IgD-negative memory B cell (primary cell): Measurements from ENCODE around the gene NDUFAF2. TPM values are rescaled to one million over a fixed set of nuclear protein-coding genes. Genes with fewer than 3 reads are reported as not detected.
"Not testable (repeated sequence)": the region's sequence is repeated elsewhere in the genome, so short reads cannot be mapped to it uniquely, and the experiment has no call there.

Source experiments
- H3K27ac Mint-ChIP-seq, 3 donors: one replicate each; pipeline ENCODE4 v1.8.0; 2020 to 2022; ENCODE audit warnings: mild to moderate bottlenecking in 3 of 3, mixed read lengths in 3 of 3, moderate library complexity in 1 of 3
- H3K27me3 Mint-ChIP-seq: one replicate; pipeline ENCODE4 v1.8.0; 2021; ENCODE audit warnings: mixed read lengths
- H3K36me3 Mint-ChIP-seq: one replicate; pipeline ENCODE4 v1.8.0; 2020; ENCODE audit warnings: mild to moderate bottlenecking, mixed read lengths
- H3K4me1 Mint-ChIP-seq, 3 donors: one replicate each; pipeline ENCODE4 v1.8.0; 2020 to 2022; ENCODE audit warnings: mixed read lengths in 3 of 3, mild to moderate bottlenecking in 1 of 3
- H3K4me3 Mint-ChIP-seq, 4 donors: one replicate each; pipeline ENCODE4 v1.8.0; 2020 to 2022; ENCODE audit warnings: mild to moderate bottlenecking in 4 of 4, mixed read lengths in 4 of 4, moderate library complexity in 3 of 4
- H3K9me3 Mint-ChIP-seq, 3 donors: one replicate each; pipeline ENCODE4 v1.8.0; 2020 to 2021; ENCODE audit warnings: mixed read lengths in 3 of 3, mild to moderate bottlenecking in 1 of 3
- polyA plus RNA-seq: library from polyadenylated mRNA; unstranded; fragments of 300-500 nt; fragmentation: Illumina TruSeq; gene quantifications from one replicate; pipeline ENCODE4 v1.2.3, GENCODE V29; 2021

The NDUFAF2 gene
- polyA plus RNA-seq, 1 donor from 2014 or later, result 21.1 TPM

DNA sequence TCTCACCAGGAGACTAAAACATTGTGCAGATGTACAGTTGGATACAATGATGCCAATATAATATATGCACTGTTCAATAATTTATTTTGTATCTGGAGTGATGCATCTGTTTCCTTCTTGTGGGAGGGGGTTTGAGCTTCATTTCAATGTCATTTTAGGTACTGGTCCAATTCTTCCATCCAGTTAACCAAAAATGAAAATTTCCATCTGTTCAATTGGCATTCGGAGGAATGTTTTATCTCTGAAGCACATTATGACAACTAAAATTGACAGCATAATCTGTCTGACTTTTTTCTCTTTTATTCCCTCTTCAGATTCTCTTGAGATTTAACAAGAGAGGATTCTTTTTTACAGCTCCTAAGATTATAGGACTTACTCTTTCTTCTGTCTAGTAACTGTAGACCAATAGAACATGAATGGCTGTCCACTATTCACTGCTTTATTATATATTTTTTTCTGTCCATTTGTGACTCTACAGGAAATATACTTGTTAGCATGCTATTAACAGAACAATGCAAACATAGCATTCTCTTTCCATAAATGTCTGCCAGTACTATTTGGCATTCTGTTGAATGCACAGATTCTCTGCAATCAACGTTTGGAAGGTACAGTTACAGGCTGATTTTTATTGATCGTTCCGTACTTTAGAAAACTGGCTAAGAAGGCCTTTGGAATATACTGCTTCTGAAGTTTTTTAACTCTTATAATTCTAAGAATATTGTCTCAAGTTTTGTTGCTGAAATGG is 57.8 kb downstream of the NDUFAF2 start:
- Mint-ChIP-seq H3K36me3 (peaks cover under 1% of the 10 kb centered on the region), H3K9me3 (peaks cover 0 to 3% (median 0%) of the 10 kb centered on the region in 3 donors), H3K27ac (no peak overlapping the region), H3K27me3 (no peaks in the 10 kb centered on the region), H3K4me3 (no peak overlapping the region), H3K4me1 (peaks cover 0 to 12% (median 10%) of the 10 kb centered on the region in 3 donors)

DNA sequence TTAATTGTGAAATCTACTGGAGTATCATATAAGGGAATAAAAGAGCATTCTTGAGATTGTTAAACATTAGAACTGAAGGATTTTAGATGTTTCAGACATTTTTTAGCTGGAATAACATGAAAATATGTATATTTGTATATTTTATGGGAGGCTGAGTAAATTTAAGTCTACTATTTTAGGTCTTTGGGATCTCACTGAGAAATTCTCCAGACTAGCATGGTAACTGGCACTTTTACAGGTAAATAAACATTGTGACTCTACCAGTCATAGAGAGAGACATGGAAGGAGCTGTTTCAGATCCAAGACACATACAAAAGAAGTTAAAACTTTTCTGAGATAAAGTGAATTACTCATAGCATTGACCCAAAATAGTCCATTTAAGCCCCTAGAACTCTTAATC is 59.4 kb downstream of the NDUFAF2 start:
- Mint-ChIP-seq H3K9me3 (peaks cover 0 to 3% (median 0%) of the 10 kb centered on the region in 3 donors), H3K36me3 (peaks cover 2% of the 10 kb centered on the region), H3K4me1 (peaks cover 0 to 13% (median 9%) of the 10 kb centered on the region in 3 donors), H3K27ac (no peak overlapping the region), H3K27me3 (no peaks in the 10 kb centered on the region), H3K4me3 (no peak overlapping the region)

DNA sequence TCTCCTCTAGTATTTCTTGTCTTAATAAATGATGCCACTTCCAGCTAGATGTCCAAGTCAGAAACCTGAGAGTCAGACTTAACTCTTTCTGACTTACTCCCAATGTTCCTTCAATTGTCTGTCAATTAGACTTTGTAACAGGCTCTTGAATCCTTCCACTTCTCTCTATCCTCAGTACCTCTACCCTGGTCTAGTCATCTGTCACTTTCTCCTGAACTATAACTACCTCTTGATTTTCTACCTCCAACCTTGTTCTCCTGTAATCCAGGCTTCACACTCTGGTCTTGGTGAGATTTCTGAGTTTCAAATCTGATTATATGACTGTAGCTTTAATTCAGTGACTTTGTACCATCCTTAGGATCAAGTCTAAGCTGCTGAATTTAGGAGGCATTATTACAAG is 64.9 kb downstream of the NDUFAF2 start:
- Mint-ChIP-seq H3K36me3 (peaks cover 4% of the 10 kb centered on the region), H3K9me3 (no peaks in the 10 kb centered on the region), H3K27ac (no peak overlapping the region), H3K4me3 (no peak overlapping the region), H3K27me3 (no peaks in the 10 kb centered on the region), H3K4me1 (peaks cover 0 to 4% (median 3%) of the 10 kb centered on the region in 3 donors)

DNA sequence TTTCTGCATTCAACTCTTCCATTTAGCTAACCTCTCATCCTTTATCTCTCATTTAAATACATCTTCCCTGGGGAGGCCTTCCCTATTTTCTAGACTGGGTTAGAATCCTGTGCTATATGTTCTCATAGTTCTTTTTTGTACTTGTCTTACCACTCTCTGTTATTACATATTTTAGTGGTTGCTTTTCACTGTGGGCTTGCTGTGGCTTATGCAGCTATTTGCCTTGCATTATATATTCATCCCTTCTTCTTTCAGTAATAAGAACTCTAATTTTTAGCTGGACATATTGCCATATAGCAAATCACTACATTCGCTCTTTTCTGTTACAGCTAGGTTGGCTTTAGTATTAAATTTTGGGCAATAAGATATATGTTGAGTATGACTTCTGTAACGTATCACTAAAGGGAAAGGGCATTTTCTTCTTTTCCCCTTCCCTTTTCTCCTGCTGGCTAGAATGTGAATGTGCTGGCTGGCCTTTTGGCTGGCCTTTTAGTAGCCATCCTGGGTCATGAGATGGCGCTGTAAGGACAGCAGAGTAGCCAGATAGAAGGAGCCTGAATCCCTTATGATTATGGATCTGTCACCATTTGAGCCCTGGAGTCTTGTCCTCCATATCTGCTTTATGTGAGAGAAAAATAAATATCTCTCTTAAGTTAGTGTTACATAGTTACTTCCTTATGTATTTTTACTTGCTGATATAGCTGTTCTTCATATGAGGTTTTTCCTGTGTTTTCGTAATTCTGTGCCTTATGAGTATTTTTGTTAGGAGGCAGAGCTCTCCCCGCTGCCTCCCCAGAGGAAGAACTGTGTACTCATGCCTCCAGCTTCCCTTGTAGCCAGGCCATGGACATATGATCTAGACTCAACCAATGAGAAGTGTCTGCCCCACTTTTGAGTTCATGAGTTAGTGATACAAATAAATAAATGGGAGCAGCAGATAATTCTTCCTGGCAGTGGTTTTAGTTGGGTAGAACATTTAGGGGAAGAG is 65.8 kb downstream of the NDUFAF2 start:
- no peaks in the 10 kb centered on the region for H3K27me3 Mint-ChIP-seq
- H3K4me3 Mint-ChIP-seq, result no peak overlapping the region
- peaks cover 4% of the 10 kb centered on the region for H3K36me3 Mint-ChIP-seq
- H3K9me3 Mint-ChIP-seq, result no peaks in the 10 kb centered on the region
- H3K4me1 Mint-ChIP-seq, result peaks cover 0 to 4% (median 3%) of the 10 kb centered on the region in 3 donors
- no peak overlapping the region for H3K27ac Mint-ChIP-seq

DNA sequence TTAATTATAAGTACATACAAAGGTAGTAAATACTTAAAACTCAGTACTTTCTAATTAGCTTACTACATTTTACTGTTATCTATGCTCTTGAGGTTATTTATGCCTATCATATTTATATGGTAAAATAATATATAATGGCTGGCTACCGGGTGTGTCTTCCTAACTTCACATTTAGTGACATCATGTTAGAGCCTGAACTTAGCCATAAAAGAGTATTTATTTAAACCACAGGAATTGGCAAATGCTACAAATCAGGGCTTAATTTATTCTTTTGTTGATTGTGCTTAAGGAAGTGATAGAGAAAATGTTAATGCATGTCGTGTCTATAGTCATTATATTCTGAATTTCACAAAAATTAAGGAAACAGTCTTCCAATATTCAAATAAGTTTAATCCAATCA is 73.1 kb downstream of the NDUFAF2 start:
- Mint-ChIP-seq H3K27me3 (no peaks in the 10 kb centered on the region), H3K27ac (no peak overlapping the region), H3K4me3 (no peak overlapping the region), H3K9me3 (peaks cover 1 to 6% (median 1%) of the 10 kb centered on the region in 3 donors), H3K4me1 (peaks cover 0 to 4% (median 0%) of the 10 kb centered on the region in 3 donors), H3K36me3 (peaks cover 4% of the 10 kb centered on the region)

DNA sequence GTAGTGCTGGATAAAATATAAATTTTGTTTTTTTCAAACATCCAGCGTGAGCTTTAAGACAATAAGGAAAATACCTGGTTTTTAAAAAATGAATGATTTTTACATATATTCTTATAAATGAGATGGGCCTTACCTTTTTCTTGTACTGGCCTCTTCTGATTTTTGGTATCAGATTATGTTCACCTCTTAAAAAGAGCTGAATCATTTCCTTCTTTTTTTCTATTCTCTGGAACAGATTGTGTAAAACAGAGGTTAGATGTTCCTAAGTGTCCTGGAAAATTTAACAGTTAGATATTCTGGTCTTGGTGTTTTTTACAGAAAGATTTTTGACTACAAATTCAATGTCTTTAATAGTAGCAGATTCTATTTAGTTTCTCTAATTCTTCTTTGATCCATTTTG is 74.6 kb downstream of the NDUFAF2 start:
- Mint-ChIP-seq H3K9me3 (peaks cover 1 to 6% (median 1%) of the 10 kb centered on the region in 3 donors), H3K4me1 (peaks cover 0 to 2% (median 0%) of the 10 kb centered on the region in 3 donors), H3K36me3 (peaks cover 3% of the 10 kb centered on the region), H3K27me3 (no peaks in the 10 kb centered on the region), H3K4me3 (no peak overlapping the region), H3K27ac (no peak overlapping the region)

DNA sequence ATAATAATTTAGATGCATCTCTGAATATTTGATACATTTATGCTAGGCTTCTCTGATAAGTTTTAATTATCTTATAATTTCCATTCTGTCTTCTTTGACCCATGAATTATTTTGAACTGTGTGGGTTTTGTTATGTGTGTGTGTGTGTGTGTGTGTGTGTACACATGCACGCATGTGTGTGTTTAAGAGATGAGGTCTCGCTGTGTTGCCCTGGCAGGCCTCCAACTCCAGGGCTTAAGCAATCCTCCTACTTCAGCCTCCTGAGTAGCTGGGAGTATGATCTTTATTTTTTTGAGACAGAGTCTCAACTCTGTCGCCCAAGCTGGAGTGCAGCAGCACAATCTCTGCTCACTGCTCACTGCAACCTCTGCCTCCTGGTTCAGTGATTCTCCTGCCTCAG is 75.4 kb downstream of the NDUFAF2 start:
- H3K27ac Mint-ChIP-seq, result no peak overlapping the region

DNA sequence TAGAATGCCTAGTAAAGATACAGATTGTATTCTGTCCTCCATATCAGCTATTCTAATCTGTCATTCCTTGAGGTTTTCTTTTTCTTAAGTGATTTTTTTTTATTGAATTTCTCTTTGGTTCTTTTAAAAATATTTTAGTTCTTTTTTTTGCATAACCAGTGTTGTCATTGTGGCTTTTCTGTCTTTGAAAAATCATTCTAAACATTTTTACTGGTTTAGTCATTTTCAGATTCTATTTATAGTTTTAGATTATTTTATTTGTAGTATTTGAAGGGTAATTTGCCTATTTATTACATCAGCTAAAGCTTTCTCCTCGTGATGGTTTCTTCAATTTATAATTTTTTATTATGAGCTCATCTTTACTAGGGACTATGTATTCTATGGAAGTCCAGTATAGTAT is 78.1 kb downstream of the NDUFAF2 start:
- Mint-ChIP-seq H3K9me3 (peaks cover 1 to 6% (median 1%) of the 10 kb centered on the region in 3 donors), H3K4me3 (no peak overlapping the region), H3K4me1 (peaks cover 0 to 4% (median 3%) of the 10 kb centered on the region in 3 donors), H3K36me3 (peaks cover 7% of the 10 kb centered on the region), H3K27ac (no peak overlapping the region), H3K27me3 (no peaks in the 10 kb centered on the region)

More for the DNA sequence above, 75.4 kb downstream of the NDUFAF2 start:
- Mint-ChIP-seq H3K27me3 (no peaks in the 10 kb centered on the region), H3K4me3 (no peak overlapping the region), H3K9me3 (peaks cover 1 to 6% (median 1%) of the 10 kb centered on the region in 3 donors), H3K4me1 (peaks cover 0 to 3% (median 0%) of the 10 kb centered on the region in 3 donors), H3K36me3 (peaks cover 3% of the 10 kb centered on the region)

DNA sequence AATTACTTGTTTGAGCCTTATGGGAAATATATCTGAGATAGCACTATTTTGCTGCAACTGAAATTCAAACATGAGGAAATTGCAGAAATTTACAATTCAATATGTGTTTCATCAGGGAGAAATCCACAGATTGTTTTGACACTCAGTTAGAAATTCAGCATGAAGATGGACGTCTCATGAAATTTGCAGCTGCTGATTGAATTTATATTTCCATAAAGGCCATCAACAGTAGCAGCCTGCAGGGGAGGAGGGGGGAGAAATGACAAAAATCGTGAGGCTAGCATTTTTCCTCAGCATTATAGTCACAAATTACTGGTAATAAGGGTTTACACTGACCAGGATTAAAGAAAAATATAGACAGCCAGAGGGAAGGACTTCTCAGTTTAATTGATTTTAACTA is 81.0 kb downstream of the NDUFAF2 start:
- no peaks in the 10 kb centered on the region for H3K27me3 Mint-ChIP-seq
- peaks cover 5% of the 10 kb centered on the region for H3K36me3 Mint-ChIP-seq
- H3K4me3 Mint-ChIP-seq, result no peak overlapping the region
- peaks cover 0 to 8% (median 3%) of the 10 kb centered on the region in 3 donors for H3K4me1 Mint-ChIP-seq
- H3K27ac Mint-ChIP-seq, result no peak overlapping the region
- H3K9me3 Mint-ChIP-seq, result peaks cover 1 to 6% (median 3%) of the 10 kb centered on the region in 3 donors

DNA sequence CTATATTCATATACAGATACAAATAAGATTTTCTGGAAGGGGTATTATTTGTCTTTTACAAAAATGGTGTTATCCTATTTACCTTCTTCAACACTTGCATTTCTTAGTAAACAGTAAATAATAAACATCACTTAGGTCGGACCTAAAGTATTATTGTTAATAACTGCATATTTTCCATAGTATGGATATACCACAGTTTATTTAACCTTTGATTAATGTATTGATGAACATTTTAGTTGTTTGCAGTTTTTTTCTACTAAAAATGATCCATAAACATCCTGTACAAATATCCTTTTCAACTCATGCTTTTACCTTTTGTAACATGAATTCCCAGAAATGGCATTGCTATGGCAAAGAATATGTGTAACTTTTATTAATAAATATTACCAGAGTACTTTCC is 83.4 kb downstream of the NDUFAF2 start:
- Mint-ChIP-seq H3K4me3 (no peak overlapping the region), H3K27ac (no peak overlapping the region), H3K27me3 (no peaks in the 10 kb centered on the region), H3K4me1 (peaks cover 0 to 8% (median 3%) of the 10 kb centered on the region in 3 donors), H3K9me3 (peaks cover 0 to 12% (median 2%) of the 10 kb centered on the region in 3 donors), H3K36me3 (peaks cover 10% of the 10 kb centered on the region)

DNA sequence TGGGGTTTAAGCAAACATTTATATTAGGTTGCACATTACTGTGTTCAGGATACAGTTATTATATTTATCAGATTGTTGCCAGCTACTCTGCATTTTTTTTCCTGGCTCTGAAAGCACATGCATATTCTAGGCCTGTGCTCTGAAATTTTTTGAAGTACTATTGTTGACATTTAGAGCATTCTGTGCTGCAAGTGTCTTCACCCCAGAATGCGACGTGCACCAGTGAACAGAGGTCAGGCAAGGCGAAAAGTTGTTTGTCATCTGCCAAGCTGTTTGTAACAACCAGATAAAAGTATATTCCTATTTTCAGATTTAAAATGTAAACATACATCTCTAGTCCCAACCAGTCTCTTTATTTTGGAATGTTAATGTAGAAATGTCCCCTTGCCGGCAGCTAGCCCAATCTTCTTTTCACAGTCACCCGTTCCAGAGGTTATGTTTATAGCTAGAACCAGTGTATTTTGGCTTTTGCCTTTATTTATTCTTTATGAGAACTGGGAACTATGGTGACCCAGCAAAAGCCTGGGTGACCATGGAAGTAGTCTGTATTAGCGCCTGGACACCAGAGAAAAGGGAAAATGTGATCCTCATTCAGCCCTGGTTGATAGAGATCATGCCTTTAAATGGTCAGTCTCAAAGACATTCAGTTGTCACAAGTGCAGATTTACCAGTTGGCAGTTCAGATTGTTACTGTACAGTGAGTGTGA is 84.6 kb downstream of the NDUFAF2 start:
- Mint-ChIP-seq H3K4me1 (peaks cover 0 to 8% (median 1%) of the 10 kb centered on the region in 3 donors), H3K27me3 (no peaks in the 10 kb centered on the region), H3K36me3 (peaks cover 10% of the 10 kb centered on the region), H3K27ac (no peak overlapping the region), H3K9me3 (peaks cover 0 to 12% (median 2%) of the 10 kb centered on the region in 3 donors), H3K4me3 (no peak overlapping the region)

DNA sequence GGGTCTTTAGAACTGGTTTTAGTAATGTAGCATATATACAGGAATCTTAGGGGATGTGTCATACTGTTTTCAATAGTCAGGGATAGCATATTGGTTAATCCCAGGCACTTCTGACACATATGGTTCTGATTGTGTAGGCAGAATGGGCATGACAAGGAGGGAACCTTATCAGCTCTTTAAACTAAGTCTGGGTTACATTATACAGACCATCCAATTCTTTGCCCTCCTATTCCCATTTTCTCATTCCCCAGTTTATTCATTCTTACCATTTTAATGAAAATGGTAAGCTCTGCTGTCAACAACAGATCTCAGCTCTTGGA is 85.1 kb downstream of the NDUFAF2 start:
- no peak overlapping the region for H3K27ac Mint-ChIP-seq
- H3K4me3 Mint-ChIP-seq, result no peak overlapping the region
- peaks cover 0 to 12% (median 2%) of the 10 kb centered on the region in 3 donors for H3K9me3 Mint-ChIP-seq

DNA sequence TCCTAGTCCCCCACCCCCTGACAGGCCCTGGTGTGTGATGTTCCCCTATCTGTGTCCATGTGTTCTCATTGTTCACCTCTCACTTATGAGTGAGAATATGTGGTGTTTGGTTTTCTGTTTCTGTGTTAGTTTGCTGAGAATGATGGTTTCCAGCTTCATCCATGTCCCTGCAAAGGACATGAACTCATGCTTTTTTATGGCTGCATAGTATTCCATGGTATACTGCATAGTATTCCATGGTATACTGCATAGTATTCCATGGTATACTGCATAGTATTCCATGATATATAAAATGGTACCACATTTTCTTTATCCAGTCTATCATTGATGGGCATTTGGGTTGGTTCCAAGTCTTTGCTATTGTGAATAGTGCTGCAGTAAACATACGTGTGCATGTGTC is 86.3 kb downstream of the NDUFAF2 start:
- not testable (repeated sequence) for H3K36me3 Mint-ChIP-seq, H3K27me3 Mint-ChIP-seq, H3K4me1 Mint-ChIP-seq, H3K4me3 Mint-ChIP-seq, H3K27ac Mint-ChIP-seq
- peaks cover 0 to 12% (median 2%) of the 10 kb centered on the region in 3 donors for H3K9me3 Mint-ChIP-seq

More for the DNA sequence above, 85.1 kb downstream of the NDUFAF2 start:
- Mint-ChIP-seq H3K4me1 (peaks cover 0 to 8% (median 0%) of the 10 kb centered on the region in 3 donors), H3K36me3 (peaks cover 8% of the 10 kb centered on the region), H3K27me3 (no peaks in the 10 kb centered on the region)

DNA sequence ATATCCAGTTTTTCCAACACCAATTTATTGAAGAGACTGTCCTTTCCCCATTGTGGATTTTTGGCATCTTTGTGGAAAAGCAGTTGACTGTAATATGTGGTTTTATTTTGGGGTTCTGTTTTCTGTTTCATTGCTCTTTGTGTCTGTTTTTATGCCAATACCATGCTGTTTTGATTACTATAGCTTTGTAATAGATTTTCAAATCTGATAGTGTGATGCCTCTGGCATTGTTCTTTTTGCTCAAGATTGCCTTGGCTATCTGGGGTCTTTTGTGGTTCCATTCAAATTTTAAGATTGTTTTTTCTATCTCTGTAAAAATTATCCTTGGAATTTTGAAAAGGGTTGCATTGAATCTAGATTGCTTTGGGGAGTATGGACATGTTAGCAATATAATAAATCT is 99.5 kb downstream of the NDUFAF2 start:
- H3K27me3 Mint-ChIP-seq, result no peaks in the 10 kb centered on the region
- no peaks in the 10 kb centered on the region for H3K4me1 Mint-ChIP-seq
- H3K27ac Mint-ChIP-seq, result no peak overlapping the region
- H3K36me3 Mint-ChIP-seq, result peaks cover 8% of the 10 kb centered on the region
- no peak overlapping the region for H3K4me3 Mint-ChIP-seq
- H3K9me3 Mint-ChIP-seq, result peaks cover 0 to 2% (median 1%) of the 10 kb centered on the region in 3 donors
